H1 (cell line): ENCODE data around the gene DAPK1. TPM values are rescaled to one million over a fixed set of nuclear protein-coding genes. Genes with fewer than 3 reads are reported as not detected.

Source experiments
- CTCF ChIA-PET: fragments of 300-600 bp; sonication (Branson Sonifier 250); formaldehyde crosslinking; loops from one replicate; lab custom pipeline; 2021; ENCODE audit not compliant: partially characterized antibody; lab: Charles Lee
- POLR2A ChIA-PET: fragments of 300-600 bp; sonication (Branson Sonifier 250); formaldehyde crosslinking; loops from one replicate; lab custom pipeline; 2021; ENCODE audit warnings: inconsistent platforms; ENCODE audit not compliant: partially characterized antibody; lab: Charles Lee
- DNase-seq, 2 experiments: peaks; one replicate each; pipeline versions ENCODE4 v3.0.0 to v3.0.0-alpha.2; 2010 to 2022; ENCODE audit warnings: low spot score in 2 of 2, low read depth in 1 of 2, mixed read lengths in 1 of 2
- FAIRE-seq: peaks from 2 replicates; lab custom pipeline; 2011; peaks lifted over from hg19 to GRCh38; lab: Jason Lieb, UNC
- H2AFZ ChIP-seq: 2 replicates; pipeline ENCODE4 v1.8.1; 2012; ENCODE audit warnings: low read length, inconsistent platforms
- H2AK5ac ChIP-seq: 2 replicates; pipeline ENCODE4 v1.6.1; 2013; ENCODE audit warnings: low read depth, low read length
- H2BK120ac ChIP-seq: replicated peaks from 2 replicates; pipeline ENCODE3; 2013; ENCODE audit warnings: low read depth, low read length, inconsistent platforms
- H2BK12ac ChIP-seq: 2 replicates; pipeline ENCODE4 v1.6.1; 2013; ENCODE audit warnings: low read depth, low read length
- H2BK15ac ChIP-seq: 2 replicates; pipeline ENCODE4 v1.6.1; 2013; ENCODE audit warnings: low read length
- H2BK20ac ChIP-seq: 2 replicates; pipeline ENCODE4 v1.6.1; 2013; ENCODE audit warnings: low read length
- H2BK5ac ChIP-seq: 2 replicates; pipeline ENCODE4 v1.6.1; 2013; ENCODE audit warnings: low read depth, low read length
- H3K14ac ChIP-seq: 2 replicates; pipeline ENCODE4 v1.6.1; 2013; ENCODE audit warnings: inconsistent platforms; ENCODE audit not compliant: insufficient read length
- H3K18ac ChIP-seq: 2 replicates; pipeline ENCODE4 v1.6.1; 2013; ENCODE audit warnings: low read length; ENCODE audit errors: extremely low read depth
- H3K23ac ChIP-seq: 2 replicates; pipeline ENCODE4 v1.6.1; 2013; ENCODE audit warnings: inconsistent platforms; ENCODE audit not compliant: insufficient read length
- H3K23me2 ChIP-seq: 2 replicates; pipeline ENCODE4 v1.6.1; 2013; ENCODE audit warnings: low read depth, low read length
- H3K27ac ChIP-seq: 2 replicates; pipeline ENCODE4 v1.6.1; 2011; ENCODE audit warnings: low read depth, low read length, inconsistent platforms
- H3K27me3 ChIP-seq, 4 experiments: replicated peaks in 1 of 4; 1 replicate in 1 of 4; 2 replicates in 3 of 4; pipeline versions ENCODE4 v1.6.1 to v1.8.1; 2011 to 2013; ENCODE audit warnings: low read length in 3 of 4, mild to moderate bottlenecking in 3 of 4, inconsistent platforms in 2 of 4, mixed read lengths in 2 of 4, moderate library complexity in 1 of 4; ENCODE audit not compliant: control insufficient read depth in 3 of 4, insufficient read depth in 3 of 4; ENCODE audit errors: extremely low read depth in 1 of 4
- H3K36me3 ChIP-seq, 4 experiments: 2 replicates each; pipeline versions ENCODE4 v1.6.1 to v1.8.1; 2011 to 2013; ENCODE audit warnings: mild to moderate bottlenecking in 4 of 4, low read length in 3 of 4, moderate library complexity in 2 of 4, control low read depth in 1 of 4, inconsistent platforms in 1 of 4; ENCODE audit not compliant: insufficient read depth in 4 of 4, control insufficient read depth in 2 of 4
- H3K4ac ChIP-seq: replicated peaks from 2 replicates; pipeline ENCODE3; 2013; ENCODE audit warnings: low read length, low read depth, mixed read lengths, inconsistent platforms; ENCODE audit not compliant: insufficient read length
- H3K4me1 ChIP-seq, 4 experiments: replicated peaks in 1 of 4; 1 replicate in 1 of 4; 2 replicates in 3 of 4; pipeline versions ENCODE4 v1.6.1 to v1.8.1; 2011 to 2013; ENCODE audit warnings: low read length in 3 of 4, inconsistent platforms in 2 of 4, mixed read lengths in 1 of 4; ENCODE audit not compliant: insufficient read depth in 4 of 4, control insufficient read depth in 3 of 4
- H3K4me2 ChIP-seq, 2 experiments: 2 replicates each; pipeline versions ENCODE4 v1.6.1 to v1.8.1; 2011 to 2013; ENCODE audit warnings: low read depth in 2 of 2, low read length in 2 of 2, control low read depth in 1 of 2, inconsistent platforms in 1 of 2, mild to moderate bottlenecking in 1 of 2; ENCODE audit not compliant: insufficient read depth in 1 of 2
- H3K4me3 ChIP-seq, 4 experiments: fragments of 200-600, 300-600 bp in 1 of 4; sonication (generic), shearing (Covaris generic), sonication (Bioruptor Twin) in 1 of 4; 2 replicates each; pipeline versions ENCODE4 v1.5.1 to v1.8.1; 2011 to 2016; ENCODE audit warnings: low read length in 4 of 4, low read depth in 3 of 4, control low read depth in 2 of 4, inconsistent platforms in 2 of 4, mild to moderate bottlenecking in 2 of 4, mixed read lengths in 1 of 4, moderate library complexity in 1 of 4; ENCODE audit not compliant: insufficient read depth in 2 of 4; ENCODE audit errors: extremely low read depth in 1 of 4
- H3K56ac ChIP-seq: replicated peaks from 2 replicates; pipeline ENCODE3; 2013; ENCODE audit warnings: low read depth, mild to moderate bottlenecking, mixed read lengths, low read length, inconsistent platforms; ENCODE audit not compliant: insufficient read length
- H3K79me1 ChIP-seq: 2 replicates; pipeline ENCODE4 v1.6.1; 2013; ENCODE audit warnings: low read depth, low read length, control low read depth
- H3K79me2 ChIP-seq, 2 experiments: 2 replicates each; pipeline versions ENCODE4 v1.6.1 to v1.8.1; 2012 to 2013; ENCODE audit warnings: low read length in 2 of 2, mild to moderate bottlenecking in 2 of 2, inconsistent platforms in 1 of 2; ENCODE audit not compliant: insufficient read depth in 2 of 2, control insufficient read depth in 1 of 2
- H3K9ac ChIP-seq, 4 experiments: replicated peaks in 1 of 4; 1 replicate in 1 of 4; 2 replicates in 3 of 4; pipeline versions ENCODE4 v1.6.1 to v1.8.1; 2011 to 2013; ENCODE audit warnings: low read depth in 3 of 4, low read length in 3 of 4, control low read depth in 2 of 4, mild to moderate bottlenecking in 2 of 4, moderate library complexity in 2 of 4, inconsistent platforms in 1 of 4; ENCODE audit errors: extremely low read depth in 1 of 4
- H3K9me3 ChIP-seq, 2 experiments: 2 replicates each; pipeline versions ENCODE4 v1.6.1 to v1.8.1; 2012 to 2013; ENCODE audit warnings: mild to moderate bottlenecking in 2 of 2, moderate library complexity in 2 of 2, control low read depth in 1 of 2, inconsistent platforms in 1 of 2, low read depth in 1 of 2, low read length in 1 of 2, mixed read lengths in 1 of 2; ENCODE audit not compliant: insufficient read depth in 2 of 2
- H4K20me1 ChIP-seq, 2 experiments: replicated peaks in 1 of 2; 2 replicates each; pipeline versions ENCODE3 to v1.8.1; 2011 to 2013; ENCODE audit warnings: inconsistent platforms in 2 of 2, low read length in 2 of 2, mild to moderate bottlenecking in 1 of 2; ENCODE audit not compliant: insufficient read depth in 2 of 2, control insufficient read depth in 1 of 2
- H4K5ac ChIP-seq: 2 replicates; pipeline ENCODE4 v1.6.1; 2013; ENCODE audit warnings: low read length, low read depth, mixed read lengths, inconsistent platforms; ENCODE audit not compliant: insufficient read length
- H4K8ac ChIP-seq: 2 replicates; pipeline ENCODE4 v1.8.0; 2013; ENCODE audit warnings: mild to moderate bottlenecking, moderate library complexity, low read length, inconsistent platforms; ENCODE audit not compliant: insufficient read depth; ENCODE audit errors: extremely low read depth
- H4K91ac ChIP-seq: replicated peaks from 2 replicates; pipeline ENCODE3; 2013; ENCODE audit warnings: low read length, mixed read lengths, inconsistent platforms; ENCODE audit not compliant: insufficient read length
- GTF2F1 ChIP-seq: IDR thresholded peaks from 2 replicates; pipeline ENCODE4 v1.6.1; 2012; ENCODE audit warnings: low read depth, low read length, improper control_type of control experiment, borderline replicate concordance
- RFX5 ChIP-seq: IDR thresholded peaks from 2 replicates; pipeline ENCODE4 v1.6.1; 2011; ENCODE audit warnings: low read depth, low read length, improper control_type of control experiment, borderline replicate concordance
- RXRA ChIP-seq: IDR thresholded peaks from 2 replicates; pipeline ENCODE4 v1.6.1; 2011; ENCODE audit warnings: low read depth, mild to moderate bottlenecking, low read length, moderate library complexity; ENCODE audit not compliant: insufficient read depth
- SIRT6 ChIP-seq: IDR thresholded peaks from one replicate; pipeline ENCODE4 v1.7.1; 2012; ENCODE audit warnings: low read length, inconsistent platforms
- WGBS, 2 experiments: shearing (Covaris generic) in 1 of 2; methylation state at CpG; one replicate each; pipeline versions ENCODE4 v1.1.6 to v1.1.7; 2013 to 2015; ENCODE audit warnings: low lambda C conversion rate in 2 of 2, mixed read lengths in 2 of 2, inconsistent platforms in 1 of 2, low coverage in 1 of 2, missing lambda C conversion rate in 1 of 2; ENCODE audit not compliant: insufficient replicate concordance in 2 of 2, insufficient coverage in 1 of 2, insufficient read length in 1 of 2; ENCODE audit errors: extremely low coverage in 1 of 2, missing lambda C conversion rate in 1 of 2; 5-methylcytosine and 5-hydroxymethylcytosine counted together
- polyA plus RNA-seq, 7 experiments: library from polyadenylated mRNA; depleted of rRNA in 3 of 7; stranded (reverse) in 5 of 7; unstranded in 2 of 7; fragments of >200 nt in 5 of 7; fragments of 200-250 nt in 2 of 7; gene quantifications; 1 replicate in 5 of 7; 2 replicates in 1 of 7; 4 replicates in 1 of 7; pipeline versions ENCODE4 v1.2.1 to v1.2.3, GENCODE V29; 2011 to 2013; ENCODE audit warnings: missing spikeins in 2 of 7, mixed read lengths in 2 of 7
- total RNA-seq: library from RNA; stranded (reverse); fragmentation: NEBNext Ultra II Directional; extraction: Animal tissue kit (Norgen Biotek cat#: 25700); gene quantifications from 2 replicates; pipeline ENCODE4 v1.2.1, GENCODE V29; 2021

The DAPK1 gene
- total and polyA plus RNA-seq, 2 of the 8 experiments (the other 6 are each of a cell fraction or from before 2014, with no cell fraction given), result 62.4 to 131 TPM

GRCh38 chr9:87713988-87714330, 216.3 kb downstream of the DAPK1 start:
- no peaks in the 10 kb centered on the region for H3K79me2 ChIP-seq
- H2BK12ac ChIP-seq, result no peak overlapping the region
- H2BK15ac ChIP-seq, result no peak overlapping the region
- H3K9me3 ChIP-seq, result no peaks in the 10 kb centered on the region
- no peak overlapping the region for H3K18ac ChIP-seq
- H3K4me3 ChIP-seq, result no peak overlapping the region
- no peaks in the 10 kb centered on the region; a peak in 2 of 7 replicates for H3K4me1 ChIP-seq
- CTCF ChIA-PET, result interaction anchor here (1.1 to 1.6 kb wide), 4 partner anchors 13 to 121 kb away, joined by 4 to 6 read pairs (median 4); partner anchors contain the start of gene CTSL
- no peak overlapping the region for H4K91ac ChIP-seq
- H2AFZ ChIP-seq, result no peak overlapping the region
- FAIRE-seq, result no peak
- no peaks in the 10 kb centered on the region for H3K79me1 ChIP-seq
- no peak overlapping the region for H3K23ac ChIP-seq
- no peak overlapping the region for H3K4me2 ChIP-seq
- peaks cover 6% of the 10 kb centered on the region; the same call in 1 of the 2 replicates for H3K23me2 ChIP-seq
- no peak overlapping the region for H4K8ac ChIP-seq
- H3K14ac ChIP-seq, result no peak overlapping the region
- no peak overlapping the region for H3K9ac ChIP-seq
- peaks cover 0 to 5% of the 10 kb centered on the region in 2 experiments for H4K20me1 ChIP-seq
- no peaks in the 10 kb centered on the region for H3K27me3 ChIP-seq
- POLR2A ChIA-PET, result no interaction called here
- H2BK120ac ChIP-seq, result no peak overlapping the region
- no peak overlapping the region for H3K4ac ChIP-seq
- TF ChIP-seq RFX5, result no peak
- no peak for TF ChIP-seq SIRT6
- no peak for TF ChIP-seq RXRA
- no peak for TF ChIP-seq GTF2F1
- no peak overlapping the region for H3K27ac ChIP-seq
- 87% methylated on average over 5 of the region's 5 CpGs; no CpG with 5 or more reads in 1 of the 2 experiments for WGBS, 2 experiments
- no peak overlapping the region for H4K5ac ChIP-seq
- no peak overlapping the region for H2BK5ac ChIP-seq
- no peak overlapping the region for H2BK20ac ChIP-seq
- no peak overlapping the region for H2AK5ac ChIP-seq
- no peak overlapping the region for H3K56ac ChIP-seq
- DNase-seq, result no peak
- peaks cover 0 to 3% (median 0%) of the 10 kb centered on the region in 4 experiments; a peak in 2 of 8 replicates for H3K36me3 ChIP-seq
